ENCODE data around the gene IL23A. TPM values are rescaled to one million over a fixed set of nuclear protein-coding genes. Genes with fewer than 3 reads are reported as not detected.

The IL23A gene
- total RNA-seq, 1 donor from 2014 or later = 0.67 TPM

DNA sequence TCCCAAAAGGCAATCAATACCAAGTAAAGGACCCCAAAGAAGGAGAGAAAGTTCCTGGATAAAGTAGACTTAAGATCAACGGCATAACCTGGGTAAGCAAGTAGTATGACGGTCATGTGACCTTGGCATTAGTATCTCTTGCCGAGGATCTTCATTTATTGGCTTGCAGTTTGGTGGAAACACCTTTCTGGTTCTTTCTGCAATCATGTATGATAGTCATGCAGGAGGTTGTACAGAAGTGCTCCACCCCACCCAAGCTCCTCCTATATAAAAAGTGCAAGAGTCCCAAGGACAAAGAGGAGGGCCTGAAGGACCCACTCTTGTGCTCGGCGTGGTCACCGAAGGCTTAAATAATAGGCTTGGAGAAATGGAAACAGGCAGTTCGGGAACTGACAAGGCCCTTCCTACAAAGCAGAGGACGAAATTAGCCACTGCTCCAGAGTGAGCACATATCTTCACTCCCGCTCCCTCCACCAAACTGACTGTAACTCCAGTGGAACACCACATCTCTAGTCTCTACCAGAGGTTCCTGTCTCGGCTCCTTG is 39.3 kb upstream of the IL23A start:
- peaks cover 3% of the 10 kb centered on the region for H3K36me3 Mint-ChIP-seq (ENCODE audit: insufficient read depth)
- no peak for DNase-seq (ENCODE audit: low spot score, unreplicated experiment)

DNA sequence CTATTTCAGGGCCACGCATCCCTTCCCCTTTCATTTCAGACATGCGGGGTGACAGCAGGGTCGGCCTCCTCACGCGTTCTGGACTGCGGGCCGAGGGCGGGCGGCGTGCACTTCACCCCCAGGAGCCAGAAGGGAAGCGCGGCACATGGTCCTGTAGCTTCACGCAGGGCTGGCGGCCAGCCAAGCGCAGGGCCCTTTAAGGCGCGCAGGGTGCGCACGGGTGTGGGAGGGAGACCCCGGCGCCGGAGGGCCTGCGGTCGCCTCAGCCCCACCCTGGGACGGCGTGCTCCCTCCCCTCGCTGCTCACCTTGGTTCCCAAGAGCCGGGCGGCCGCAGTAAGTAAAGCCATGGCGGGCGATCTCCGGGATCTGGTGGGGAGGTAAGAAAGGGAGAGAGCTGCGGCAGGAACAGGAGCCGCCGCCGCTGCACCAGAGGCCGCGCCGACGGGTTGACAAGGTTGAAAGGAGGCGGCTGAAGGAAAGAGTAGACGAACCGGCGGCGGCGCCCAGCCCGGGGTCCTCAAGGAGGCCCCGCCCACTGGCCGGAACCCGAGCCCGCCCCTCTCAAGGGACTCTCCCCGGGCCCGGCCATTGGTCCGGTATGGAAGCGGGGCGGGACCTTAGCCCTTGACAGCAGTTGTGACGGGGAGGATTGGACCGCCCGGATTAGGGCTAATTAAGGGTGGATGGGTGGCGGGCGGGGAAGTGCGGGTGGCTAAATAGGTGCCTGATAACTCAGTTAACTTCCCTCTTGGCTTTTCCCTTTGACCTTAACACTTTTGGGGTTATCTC is 38.6 kb upstream of the IL23A start, which contains the start of gene CS:
CS (minus strand) TSS at position 478 of the 791 bp plus-strand sequence; CDS start at position 349, 129 bp downstream.
- H3K4me3 Mint-ChIP-seq (ENCODE audit: low read depth) = peak within 1 kb of the TSS; percentile 96
- H3K9me3 Mint-ChIP-seq (ENCODE audit: low read depth) = no peaks in the 10 kb centered on the region
- peaks cover 3% of the 10 kb centered on the region for H3K36me3 Mint-ChIP-seq (ENCODE audit: insufficient read depth)
- H3K27ac Mint-ChIP-seq = peak within 1 kb of the TSS; percentile 97
- peak; percentile 97 for DNase-seq (ENCODE audit: low spot score, unreplicated experiment)
- no peaks in the 10 kb centered on the region for H3K27me3 Mint-ChIP-seq
- TF ChIP-seq, protein P1, sequence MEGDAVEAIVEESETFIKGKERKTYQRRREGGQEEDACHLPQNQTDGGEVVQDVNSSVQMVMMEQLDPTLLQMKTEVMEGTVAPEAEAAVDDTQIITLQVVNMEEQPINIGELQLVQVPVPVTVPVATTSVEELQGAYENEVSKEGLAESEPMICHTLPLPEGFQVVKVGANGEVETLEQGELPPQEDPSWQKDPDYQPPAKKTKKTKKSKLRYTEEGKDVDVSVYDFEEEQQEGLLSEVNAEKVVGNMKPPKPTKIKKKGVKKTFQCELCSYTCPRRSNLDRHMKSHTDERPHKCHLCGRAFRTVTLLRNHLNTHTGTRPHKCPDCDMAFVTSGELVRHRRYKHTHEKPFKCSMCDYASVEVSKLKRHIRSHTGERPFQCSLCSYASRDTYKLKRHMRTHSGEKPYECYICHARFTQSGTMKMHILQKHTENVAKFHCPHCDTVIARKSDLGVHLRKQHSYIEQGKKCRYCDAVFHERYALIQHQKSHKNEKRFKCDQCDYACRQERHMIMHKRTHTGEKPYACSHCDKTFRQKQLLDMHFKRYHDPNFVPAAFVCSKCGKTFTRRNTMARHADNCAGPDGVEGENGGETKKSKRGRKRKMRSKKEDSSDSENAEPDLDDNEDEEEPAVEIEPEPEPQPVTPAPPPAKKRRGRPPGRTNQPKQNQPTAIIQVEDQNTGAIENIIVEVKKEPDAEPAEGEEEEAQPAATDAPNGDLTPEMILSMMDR (IDR thresholded peaks at IDR 0.05; ENCODE audit: unreplicated experiment) = no peak
- H3K4me1 Mint-ChIP-seq (ENCODE audit: low read depth) = peaks cover 20% of the 10 kb centered on the region

More for the DNA sequence above, 39.3 kb upstream of the IL23A start:
- TF ChIP-seq, protein P1 (IDR thresholded peaks at IDR 0.05; ENCODE audit: unreplicated experiment) = no peak
- Mint-ChIP-seq H3K9me3 (ENCODE audit: low read depth) (no peaks in the 10 kb centered on the region), H3K4me3 (ENCODE audit: low read depth) (peak overlapping the region; percentile 96), H3K27me3 (no peaks in the 10 kb centered on the region), H3K4me1 (ENCODE audit: low read depth) (peaks cover 20% of the 10 kb centered on the region), H3K27ac (peak overlapping the region; percentile 97)

DNA sequence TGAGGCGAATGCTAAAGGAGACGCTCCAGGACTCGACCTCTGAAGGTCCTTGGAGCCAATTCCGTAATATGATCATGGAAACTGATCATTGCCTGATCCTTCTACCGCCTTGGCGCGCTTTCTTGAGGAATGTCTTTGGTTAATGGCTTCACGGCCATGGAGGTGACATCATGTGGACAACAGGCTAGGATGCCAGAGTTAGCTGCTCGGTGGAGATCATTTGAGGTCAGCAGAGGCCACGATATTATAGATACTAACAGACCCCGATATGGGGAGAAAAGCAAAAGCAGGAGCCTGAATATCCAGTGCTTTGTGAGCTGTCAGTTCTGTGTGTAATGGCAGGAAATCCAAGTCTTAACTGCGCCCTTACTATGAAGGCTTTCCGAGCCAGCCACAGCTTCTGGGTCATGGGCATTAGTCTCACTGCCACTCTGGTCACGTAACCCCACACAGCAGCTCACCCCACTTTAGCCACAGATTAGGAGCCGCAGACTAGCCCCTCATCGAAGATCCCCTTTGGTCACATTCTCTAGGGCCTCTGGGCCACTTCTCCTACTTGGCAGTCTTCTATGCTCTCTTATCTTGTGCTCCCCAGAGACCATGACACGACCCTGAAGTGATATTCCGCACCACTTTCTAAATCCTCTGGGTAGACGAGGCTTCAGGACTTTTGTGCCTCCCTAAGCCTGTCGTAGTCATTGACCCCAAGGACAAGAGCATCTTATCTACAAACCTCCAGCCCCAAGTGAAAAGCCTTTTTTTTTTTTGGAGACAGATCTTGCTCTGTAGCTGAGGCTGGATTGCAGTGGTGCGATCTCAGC is 37.8 kb upstream of the IL23A start:
- TF ChIP-seq, protein P1 (IDR thresholded peaks at IDR 0.05; ENCODE audit: unreplicated experiment) = no peak
- peak overlapping the region; percentile 96 for H3K4me3 Mint-ChIP-seq (ENCODE audit: low read depth)
- peaks cover 6% of the 10 kb centered on the region for H3K36me3 Mint-ChIP-seq (ENCODE audit: insufficient read depth)

DNA sequence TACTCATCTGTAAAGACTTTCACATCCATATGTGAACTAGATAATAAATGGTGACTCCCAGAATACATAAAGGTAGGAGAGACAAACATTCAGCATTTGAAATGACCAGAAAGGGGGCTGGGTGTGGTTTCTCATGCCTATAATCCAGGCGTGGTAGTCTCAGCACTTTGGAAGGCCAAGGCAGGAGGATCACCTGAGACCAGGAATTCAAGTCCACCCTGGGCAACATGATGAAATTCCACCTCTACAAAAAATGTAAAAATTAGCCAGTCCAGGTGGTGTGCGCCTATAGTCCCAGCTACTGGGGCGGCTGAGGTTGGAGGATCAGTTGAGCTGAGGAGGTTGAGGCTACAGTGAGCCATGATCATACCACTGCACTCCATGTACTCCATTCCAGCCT is 34.4 kb upstream of the IL23A start:
- peaks cover 7% of the 10 kb centered on the region for H3K36me3 Mint-ChIP-seq (ENCODE audit: insufficient read depth)
- TF ChIP-seq, protein P1 (IDR thresholded peaks at IDR 0.05; ENCODE audit: unreplicated experiment) = no peak
- no peaks in the 10 kb centered on the region for H3K9me3 Mint-ChIP-seq (ENCODE audit: low read depth)
- no peak overlapping the region for H3K4me3 Mint-ChIP-seq (ENCODE audit: low read depth)
- no peaks in the 10 kb centered on the region for H3K27me3 Mint-ChIP-seq
- DNase-seq (ENCODE audit: low spot score, unreplicated experiment) = no peak
- peaks cover 12% of the 10 kb centered on the region for H3K4me1 Mint-ChIP-seq (ENCODE audit: low read depth)
- H3K27ac Mint-ChIP-seq = no peak overlapping the region

More for the DNA sequence above, 37.8 kb upstream of the IL23A start:
- H3K27ac Mint-ChIP-seq = peak overlapping the region; percentile 97
- no peaks in the 10 kb centered on the region for H3K9me3 Mint-ChIP-seq (ENCODE audit: low read depth)
- peaks cover 20% of the 10 kb centered on the region for H3K4me1 Mint-ChIP-seq (ENCODE audit: low read depth)
- H3K27me3 Mint-ChIP-seq = no peaks in the 10 kb centered on the region
- no peak for DNase-seq (ENCODE audit: low spot score, unreplicated experiment)

Data from progenitor cell of endocrine pancreas (in vitro differentiated cells).